GM08714 (cell line): ENCODE results near the gene TIMM17A.
"Not testable (repeated sequence)": the region's sequence is repeated elsewhere in the genome, so short reads cannot be mapped to it uniquely, and the experiment has no call there.

Experiments
- H3K4me3 ChIP-seq: fragments of 200-500 bp; sonication (Bioruptor generic); 2 replicates; pipeline ENCODE4 v1.5.1; 2014; ENCODE audit warnings: mild to moderate bottlenecking, low read length, inconsistent platforms
- ZNF274 ChIP-seq: IDR thresholded peaks from 2 replicates; pipeline ENCODE4 v1.6.1; 2012; ENCODE audit warnings: mild to moderate bottlenecking, low read depth, low read length

Gene TIMM17A

DNA sequence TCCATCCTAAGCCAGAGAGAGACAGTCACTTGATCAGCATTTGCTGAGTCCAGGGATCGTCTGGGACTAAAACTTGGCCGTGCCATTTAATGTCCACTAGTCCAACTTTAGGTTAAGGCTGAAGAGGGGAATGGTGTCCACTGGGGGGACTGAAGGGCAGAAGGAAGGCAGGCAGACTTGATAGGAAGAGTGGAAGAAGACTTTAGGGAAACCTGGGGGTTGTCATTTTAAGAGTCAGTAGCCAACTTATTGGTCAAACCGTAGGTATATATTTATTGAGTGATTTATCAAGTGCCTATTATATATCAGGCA, 7.7 kb upstream of the TIMM17A start:
- H3K4me3 ChIP-seq = no peak overlapping the region
- no peak for TF ChIP-seq ZNF274

DNA sequence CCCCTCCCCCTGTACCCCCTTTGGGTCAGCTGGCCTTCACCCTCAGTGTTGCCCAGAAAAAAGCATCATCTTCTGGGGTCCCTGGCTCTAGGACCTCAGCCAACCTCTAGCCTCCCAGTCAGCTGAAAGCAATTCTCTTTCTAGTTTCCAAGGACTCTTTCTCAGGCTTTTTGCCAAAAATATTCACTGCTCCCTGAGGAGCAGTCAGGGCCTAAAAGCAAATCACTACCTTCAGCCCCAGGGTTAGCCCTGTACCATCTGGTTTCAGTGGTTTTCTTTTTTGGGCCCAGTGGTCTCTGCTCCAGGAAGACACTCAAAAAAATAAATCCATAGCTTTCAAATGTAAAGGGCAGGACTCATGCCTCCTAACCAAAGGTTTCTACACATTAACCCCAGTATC, 5.8 kb upstream of the TIMM17A start:
- TF ChIP-seq ZNF274 = no peak
- no peak overlapping the region for H3K4me3 ChIP-seq

GRCh38 chr1:201954263-201955008, 867 bp upstream of the TIMM17A start:
- TF ChIP-seq ZNF274 = no peak

GRCh38 chr1:201955729-201956143, 433 bp downstream of the TIMM17A start:
- H3K4me3 ChIP-seq = peak overlapping the region; percentile 97
- no peak for TF ChIP-seq ZNF274

More at GRCh38 chr1:201954263-201955008, 867 bp upstream of the TIMM17A start:
- H3K4me3 ChIP-seq = peak overlapping the region; percentile 97

- no peak overlapping the region for H3K4me3 ChIP-seq
Measured at GRCh38 chr1:201958348-201958747, 3.0 kb downstream of the TIMM17A start.

GRCh38 chr1:201962382-201962781, 7.1 kb downstream of the TIMM17A start:
- not testable (repeated sequence) for H3K4me3 ChIP-seq

More at GRCh38 chr1:201958348-201958747, 3.0 kb downstream of the TIMM17A start:
- no peak for TF ChIP-seq ZNF274

DNA sequence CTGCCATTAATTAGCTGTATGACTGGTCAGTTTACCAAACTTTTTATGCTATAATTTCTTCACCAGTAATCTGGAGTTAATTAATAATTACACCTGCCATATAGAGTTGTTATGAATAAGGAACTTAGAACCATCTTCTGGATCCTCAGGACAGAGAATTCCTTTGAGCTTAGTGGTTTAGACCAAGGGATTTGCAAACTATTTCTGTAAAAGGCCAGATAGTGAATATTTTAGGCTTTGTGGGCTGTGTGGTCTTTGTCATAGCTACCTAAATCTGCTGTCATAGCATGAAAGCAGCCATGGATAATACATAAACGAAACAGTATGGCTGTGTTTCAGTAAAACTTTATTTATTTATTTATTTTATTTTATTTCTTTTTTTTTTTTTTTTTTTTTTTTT, 9.0 kb downstream of the TIMM17A start:
- H3K4me3 ChIP-seq = no peak overlapping the region
- no peak for TF ChIP-seq ZNF274

DNA sequence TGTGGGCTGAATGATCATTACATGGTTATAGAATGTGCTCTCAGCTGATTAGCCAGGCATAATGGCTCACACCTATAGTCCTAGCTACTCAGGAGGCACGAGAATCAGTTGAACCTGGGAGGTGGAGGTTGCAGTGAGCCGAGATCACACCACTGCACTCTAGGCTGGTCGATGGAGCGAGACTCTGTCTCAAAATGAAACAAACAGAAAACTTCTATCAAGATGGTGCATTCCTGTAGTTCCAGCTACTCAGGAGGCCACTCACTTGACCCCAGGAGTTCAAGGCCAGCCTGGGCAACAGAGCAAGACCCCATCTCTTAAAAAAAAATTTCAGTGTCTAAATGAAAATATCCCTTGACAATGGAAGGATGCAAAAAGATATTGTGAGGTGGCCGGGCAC, 10.9 kb downstream of the TIMM17A start:
- no peak for TF ChIP-seq ZNF274

GRCh38 chr1:201968202-201968925, 13.1 kb downstream of the TIMM17A start:
- H3K4me3 ChIP-seq = no peak overlapping the region
- TF ChIP-seq ZNF274 = no peak

More for the DNA sequence above, 10.9 kb downstream of the TIMM17A start:
- H3K4me3 ChIP-seq = no peak overlapping the region

DNA sequence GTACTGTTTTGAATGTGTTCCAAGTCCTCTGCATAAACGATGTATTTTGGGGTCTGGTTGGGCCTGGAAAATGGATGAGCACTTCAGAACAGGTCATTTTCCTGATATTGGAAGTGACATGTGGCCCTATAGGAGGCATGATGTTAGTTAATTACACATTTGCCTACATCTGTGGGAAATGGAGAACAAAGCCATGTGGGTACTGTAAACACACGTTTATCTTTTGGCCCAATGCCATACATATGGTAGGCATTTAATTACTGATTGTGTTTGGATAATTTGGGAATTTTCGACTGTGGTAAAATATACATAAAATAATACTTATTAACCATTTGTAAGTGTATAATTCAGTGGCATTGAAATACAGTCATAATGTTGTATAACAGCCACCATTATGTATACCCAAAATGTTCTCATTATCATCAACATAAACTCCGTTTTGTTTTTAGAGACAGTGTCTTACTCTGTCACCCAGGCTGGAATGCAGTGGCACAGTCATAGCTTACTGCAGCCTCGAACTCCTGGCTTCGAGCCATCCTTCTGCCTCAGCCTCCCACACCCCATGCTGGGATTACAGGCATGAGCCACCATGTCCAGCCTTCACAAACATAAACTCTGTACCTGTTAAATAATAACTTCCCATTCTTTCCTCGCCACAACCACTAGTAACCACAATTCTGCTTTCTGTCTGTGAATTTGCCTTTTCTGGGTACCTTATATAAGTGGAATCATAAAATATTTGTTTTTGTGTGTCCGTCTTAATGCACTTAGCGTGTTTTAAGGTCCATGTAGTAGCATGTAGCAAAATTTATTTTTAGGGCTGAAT, 15.2 kb downstream of the TIMM17A start:
- TF ChIP-seq ZNF274 = no peak

DNA sequence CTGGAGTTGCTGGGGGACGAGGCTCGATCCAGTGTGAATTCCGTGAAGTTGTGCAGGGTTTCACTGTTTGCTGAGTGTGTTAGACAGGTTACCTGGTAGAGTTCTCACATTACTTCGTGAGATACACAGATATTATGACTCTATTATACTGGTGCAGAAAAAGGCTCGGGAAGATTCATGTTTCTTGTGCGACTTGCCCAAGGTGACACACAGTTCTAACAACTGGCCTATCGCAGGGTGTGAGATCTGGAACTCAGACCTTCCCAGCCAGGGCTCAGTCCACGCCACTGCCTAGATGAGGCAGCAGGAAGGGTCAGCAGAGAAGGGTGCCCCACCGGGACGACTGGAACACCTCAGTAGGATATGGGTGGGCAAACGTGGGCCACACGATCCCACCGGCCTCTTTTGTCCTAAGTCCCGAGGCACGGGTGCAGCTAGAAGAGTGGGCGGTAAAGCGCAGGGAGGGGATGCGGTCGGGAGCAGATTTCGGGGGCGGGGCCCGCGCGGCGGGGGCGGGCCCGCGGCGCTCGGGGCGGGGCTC, 26.8 kb downstream of the TIMM17A start:
- peak overlapping the region; percentile 88; the same call in 1 of the 2 replicates for H3K4me3 ChIP-seq
- TF ChIP-seq ZNF274 = no peak

More for the DNA sequence above, 15.2 kb downstream of the TIMM17A start:
- no peak overlapping the region for H3K4me3 ChIP-seq

DNA sequence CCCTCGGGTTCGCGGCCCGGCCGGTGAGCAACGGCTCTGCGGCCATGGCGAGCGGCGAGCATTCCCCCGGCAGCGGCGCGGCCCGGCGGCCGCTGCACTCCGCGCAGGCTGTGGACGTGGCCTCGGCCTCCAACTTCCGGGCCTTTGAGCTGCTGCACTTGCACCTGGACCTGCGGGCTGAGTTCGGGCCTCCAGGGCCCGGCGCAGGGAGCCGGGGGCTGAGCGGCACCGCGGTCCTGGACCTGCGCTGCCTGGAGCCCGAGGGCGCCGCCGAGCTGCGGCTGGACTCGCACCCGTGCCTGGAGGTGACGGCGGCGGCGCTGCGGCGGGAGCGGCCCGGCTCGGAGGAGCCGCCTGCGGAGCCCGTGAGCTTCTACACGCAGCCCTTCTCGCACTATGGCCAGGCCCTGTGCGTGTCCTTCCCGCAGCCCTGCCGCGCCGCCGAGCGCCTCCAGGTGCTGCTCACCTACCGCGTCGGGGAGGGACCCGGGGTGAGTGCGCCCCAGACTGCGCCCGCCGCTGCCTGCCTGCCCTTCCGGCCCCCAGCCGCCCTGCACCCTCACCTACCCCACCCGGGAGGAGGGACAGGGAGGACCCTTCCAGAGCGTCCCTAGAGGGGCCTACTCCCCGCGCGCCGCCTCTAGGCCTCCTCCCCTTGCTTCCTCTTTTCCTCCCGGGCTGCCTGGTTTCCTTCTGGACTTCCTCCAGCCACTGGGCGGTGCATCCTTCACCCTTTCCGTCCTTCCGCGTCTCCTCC, 27.5 kb downstream of the TIMM17A start, which contains the start of gene RNPEP:
Gene RNPEP, plus strand, starts transcription at position 26 of the 757 bp plus-strand sequence. Its CDS starts 19 bp downstream, at position 45.
- TF ChIP-seq ZNF274 = no peak
- peak within 1 kb of the TSS; percentile 88 for H3K4me3 ChIP-seq

- TF ChIP-seq ZNF274 = no peak
- H3K4me3 ChIP-seq = peak overlapping the region; percentile 88
Measured at GRCh38 chr1:201983380-201983805, 28.1 kb downstream of the TIMM17A start.
